IPS-18a (cell line): ENCODE results near the gene PSMB5.
"Not testable (repeated sequence)": the region's sequence is repeated elsewhere in the genome, so short reads cannot be mapped to it uniquely, and the experiment has no call there.

ENCODE experiments used
- H3K27ac ChIP-seq: one replicate; pipeline ENCODE4 v1.5.1; 2013; ENCODE audit warnings: low read length
- H3K27me3 ChIP-seq: one replicate; pipeline ENCODE4 v1.6.1; 2013; ENCODE audit warnings: mild to moderate bottlenecking, low read length; ENCODE audit not compliant: control insufficient read depth, insufficient read depth
- H3K36me3 ChIP-seq: one replicate; pipeline ENCODE4 v1.6.1; 2013; ENCODE audit warnings: low read depth, low read length; ENCODE audit not compliant: control insufficient read depth
- H3K4me1 ChIP-seq: one replicate; pipeline ENCODE4 v1.6.1; 2013; ENCODE audit warnings: low read depth, low read length; ENCODE audit not compliant: control insufficient read depth
- H3K4me3 ChIP-seq: one replicate; pipeline ENCODE4 v1.5.1; 2013; ENCODE audit warnings: low read length
- H3K9ac ChIP-seq: one replicate; pipeline ENCODE4 v1.6.1; 2013; ENCODE audit warnings: mild to moderate bottlenecking, low read length, moderate library complexity
- H3K9me3 ChIP-seq: one replicate; pipeline ENCODE4 v1.6.1; 2013; ENCODE audit warnings: low read depth, low read length; ENCODE audit not compliant: control insufficient read depth

The PSMB5 gene

GRCh38 chr14:23006544-23007419 lies 27.9 kb downstream of the PSMB5 start:
- H3K27me3 ChIP-seq = no peaks in the 10 kb centered on the region
- H3K27ac ChIP-seq = peak overlapping the region; percentile 95
- H3K4me3 ChIP-seq = peak overlapping the region; percentile 93
- peaks cover 17% of the 10 kb centered on the region for H3K4me1 ChIP-seq
- H3K36me3 ChIP-seq = no peaks in the 10 kb centered on the region
- H3K9ac ChIP-seq = peak overlapping the region; percentile 73
- H3K9me3 ChIP-seq = no peaks in the 10 kb centered on the region

DNA sequence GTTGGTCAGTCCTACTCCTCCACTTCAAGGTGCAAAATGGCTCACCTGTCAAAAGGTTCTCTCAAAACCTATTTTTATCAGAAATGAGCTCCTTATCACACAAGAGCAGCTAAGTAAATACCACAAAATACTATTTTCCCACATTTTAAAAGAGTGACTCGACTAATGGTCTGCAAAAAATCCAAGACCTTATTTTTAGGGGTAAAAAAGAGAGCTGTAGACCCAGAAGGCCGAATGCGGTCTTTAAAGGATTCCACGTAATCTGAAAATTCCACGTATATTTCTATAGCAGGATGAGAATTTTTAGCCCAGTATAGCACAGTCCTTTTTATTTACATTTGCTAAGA lies 28.5 kb downstream of the PSMB5 start:
- peak overlapping the region; percentile 73 for H3K9ac ChIP-seq
- H3K36me3 ChIP-seq = no peaks in the 10 kb centered on the region
- peak overlapping the region; percentile 92 for H3K27ac ChIP-seq
- no peaks in the 10 kb centered on the region for H3K27me3 ChIP-seq
- H3K9me3 ChIP-seq = no peaks in the 10 kb centered on the region
- peaks cover 17% of the 10 kb centered on the region for H3K4me1 ChIP-seq
- peak overlapping the region; percentile 93 for H3K4me3 ChIP-seq

DNA sequence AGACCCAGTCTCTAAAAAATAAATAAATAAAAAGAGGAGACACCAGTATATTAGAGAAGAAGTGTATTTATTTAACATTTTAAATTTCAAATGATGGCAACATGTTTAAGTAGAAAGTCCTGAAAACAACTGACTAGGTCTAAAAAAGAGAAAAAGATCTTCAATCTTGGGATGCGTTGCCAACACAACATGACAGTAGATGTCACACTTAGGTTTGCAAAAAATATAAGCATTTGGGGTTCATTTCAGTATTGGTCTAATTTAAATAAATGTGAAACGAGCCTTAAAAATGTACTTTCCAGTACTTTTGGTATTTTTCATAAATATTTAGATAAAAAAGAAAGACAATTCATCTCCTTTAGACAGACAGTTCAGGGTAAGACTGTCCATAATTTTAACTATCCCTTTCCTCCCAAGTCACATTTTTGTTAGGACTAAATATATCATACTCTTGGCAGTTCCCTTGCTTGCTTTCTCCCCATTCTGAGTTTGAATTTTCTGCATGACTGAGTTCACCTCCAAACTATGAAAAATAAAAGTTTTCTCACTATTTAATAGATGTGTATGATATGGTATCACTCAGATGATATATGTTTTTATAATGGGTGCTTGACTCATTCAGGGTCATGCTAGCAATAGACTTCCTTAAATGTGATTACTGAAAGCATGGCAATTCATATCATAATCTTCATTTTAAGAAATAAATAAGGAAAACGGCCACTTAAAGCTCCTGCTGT lies 29.1 kb downstream of the PSMB5 start:
- Histone ChIP-seq H3K27me3 (no peaks in the 10 kb centered on the region), H3K36me3 (no peaks in the 10 kb centered on the region), H3K4me1 (peaks cover 17% of the 10 kb centered on the region), H3K27ac (no peak overlapping the region), H3K9me3 (no peaks in the 10 kb centered on the region), H3K4me3 (peak overlapping the region; percentile 93), H3K9ac (peak overlapping the region; percentile 73)

- H3K27me3 ChIP-seq, H3K9me3 ChIP-seq, H3K27ac ChIP-seq, H3K36me3 ChIP-seq, H3K4me3 ChIP-seq, H3K9ac ChIP-seq: not testable (repeated sequence)
- H3K4me1 ChIP-seq = peaks cover 14% of the 10 kb centered on the region
Observed at GRCh38 chr14:23004274-23004673, 30.4 kb downstream of the PSMB5 start.

GRCh38 chr14:23002592-23002991 lies 32.1 kb downstream of the PSMB5 start:
- Histone ChIP-seq H3K36me3 (no peaks in the 10 kb centered on the region), H3K4me1 (peaks cover 13% of the 10 kb centered on the region), H3K9me3 (no peaks in the 10 kb centered on the region), H3K9ac (no peak overlapping the region), H3K27ac (no peak overlapping the region), H3K27me3 (no peaks in the 10 kb centered on the region), H3K4me3 (no peak overlapping the region)

- no peak overlapping the region for H3K4me3 ChIP-seq
- no peaks in the 10 kb centered on the region for H3K36me3 ChIP-seq
- H3K27me3 ChIP-seq = no peaks in the 10 kb centered on the region
- H3K9ac ChIP-seq = no peak overlapping the region
- H3K27ac ChIP-seq = no peak overlapping the region
- H3K4me1 ChIP-seq = peaks cover 1% of the 10 kb centered on the region
- H3K9me3 ChIP-seq = no peaks in the 10 kb centered on the region
Observed at GRCh38 chr14:23000860-23001259, 33.8 kb downstream of the PSMB5 start.

- Histone ChIP-seq H3K36me3 (no peaks in the 10 kb centered on the region), H3K27me3 (no peaks in the 10 kb centered on the region), H3K9ac (no peak overlapping the region), H3K27ac (no peak overlapping the region), H3K4me1 (peaks cover 4% of the 10 kb centered on the region), H3K4me3 (no peak overlapping the region), H3K9me3 (no peaks in the 10 kb centered on the region)
Observed at GRCh38 chr14:22998329-22999012, 36.2 kb downstream of the PSMB5 start.

- Histone ChIP-seq H3K9ac (no peak overlapping the region), H3K36me3 (no peaks in the 10 kb centered on the region), H3K27ac (no peak overlapping the region), H3K27me3 (no peaks in the 10 kb centered on the region), H3K9me3 (no peaks in the 10 kb centered on the region), H3K4me3 (no peak overlapping the region), H3K4me1 (peaks cover 4% of the 10 kb centered on the region)
Observed at GRCh38 chr14:22997676-22998323, 36.9 kb downstream of the PSMB5 start.

DNA sequence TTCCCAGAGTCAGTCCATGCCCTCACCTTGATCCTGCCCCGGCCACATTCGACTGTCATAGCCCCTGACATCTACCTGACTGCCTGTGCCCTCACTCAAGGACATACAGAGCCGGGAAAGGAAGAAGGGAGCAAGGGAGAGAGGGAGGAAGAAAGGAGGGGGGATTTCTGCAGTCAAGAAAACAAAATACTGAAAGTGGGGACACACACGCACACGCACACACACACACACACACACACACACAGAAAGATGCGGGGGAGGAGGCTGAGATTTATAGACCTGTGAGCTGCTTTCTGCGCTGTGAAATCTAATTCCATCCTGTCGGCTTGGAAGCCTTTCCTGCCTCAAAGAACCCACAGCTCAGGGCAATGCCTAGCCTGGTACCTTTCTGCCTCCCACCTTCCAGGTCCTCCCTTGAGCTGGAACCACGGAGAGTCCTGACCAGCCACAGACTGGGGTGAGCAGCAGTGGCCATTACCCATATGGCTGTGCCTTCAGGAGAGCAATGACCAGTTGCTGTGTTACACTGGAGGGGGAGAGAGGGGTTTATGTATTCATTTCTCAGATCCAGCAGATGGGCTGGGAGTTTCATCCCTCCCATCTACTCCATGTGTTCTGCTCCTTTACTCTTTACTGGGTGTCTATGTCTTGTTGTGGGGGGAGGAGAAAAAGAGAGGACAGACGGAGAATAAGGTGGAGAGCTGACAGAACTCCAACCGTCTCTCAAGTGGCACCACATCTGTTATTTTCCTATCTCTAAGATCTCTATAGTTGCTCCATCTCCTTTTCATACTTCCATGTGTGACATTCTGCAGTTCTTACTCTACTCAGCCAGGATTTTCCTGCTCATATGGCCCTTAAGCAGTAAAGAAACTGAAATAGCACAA lies 37.7 kb downstream of the PSMB5 start:
- no peaks in the 10 kb centered on the region for H3K27me3 ChIP-seq
- peaks cover 4% of the 10 kb centered on the region for H3K4me1 ChIP-seq
- no peak overlapping the region for H3K4me3 ChIP-seq
- H3K36me3 ChIP-seq = no peaks in the 10 kb centered on the region
- no peak overlapping the region for H3K9ac ChIP-seq
- H3K9me3 ChIP-seq = no peaks in the 10 kb centered on the region
- H3K27ac ChIP-seq = no peak overlapping the region

- peaks cover 4% of the 10 kb centered on the region for H3K4me1 ChIP-seq
- H3K36me3 ChIP-seq = no peaks in the 10 kb centered on the region
- no peak overlapping the region for H3K27ac ChIP-seq
- no peak overlapping the region for H3K4me3 ChIP-seq
- no peaks in the 10 kb centered on the region for H3K27me3 ChIP-seq
- H3K9me3 ChIP-seq = no peaks in the 10 kb centered on the region
- H3K9ac ChIP-seq = no peak overlapping the region
Observed at GRCh38 chr14:22995889-22996625, 38.6 kb downstream of the PSMB5 start.
